Upper lobe of right lung (tissue), 1 donor: Measurements from ENCODE around the gene HIPK2. TPM values are rescaled to one million over a fixed set of nuclear protein-coding genes. Genes with fewer than 3 reads are reported as not detected.

Experiments
- ATAC-seq: fragments of 200-7000 bp; cut with Tn5 transposase; one replicate; pipeline ENCODE4 v1.9.1; 2020; ENCODE audit warnings: mild to moderate bottlenecking, moderate library complexity
- DNase-seq: peaks from one replicate; pipeline ENCODE4 v3.0.0-alpha.2; 2020
- H3K27ac ChIP-seq: fragments of 200-600 bp; one replicate; pipeline ENCODE4 v1.8.0; 2022
- H3K27me3 ChIP-seq: fragments of 200-600 bp; one replicate; pipeline ENCODE4 v1.8.0; 2022; ENCODE audit warnings: mild to moderate bottlenecking
- H3K36me3 ChIP-seq: fragments of 200-600 bp; one replicate; pipeline ENCODE4 v1.8.0; 2022
- H3K4me1 ChIP-seq: fragments of 200-600 bp; one replicate; pipeline ENCODE4 v1.8.0; 2022
- H3K4me3 ChIP-seq: fragments of 200-600 bp; one replicate; pipeline ENCODE4 v1.8.0; 2022; ENCODE audit warnings: mild to moderate bottlenecking
- H3K9me3 ChIP-seq: fragments of 200-600 bp; one replicate; pipeline ENCODE4 v1.8.0; 2022
- CTCF ChIP-seq: fragments of 200-600 bp; IDR thresholded peaks from one replicate; pipeline ENCODE4 v1.8.0; 2022; ENCODE audit warnings: antibody characterized with exemption
- intact Hi-C: fragments of 100-400 bp; cut with DNase I; formaldehyde crosslinking; loops from one replicate; pipeline ENCODE4 v1.11.0; 2022
- total RNA-seq: library from RNA; stranded (reverse); fragmentation: NEBNext Ultra II Directional; extraction: Animal tissue kit (Norgen Biotek cat#: 25700); gene quantifications from one replicate; pipeline ENCODE4 v1.2.1, GENCODE V29; 2021
- donor health status: DM: no; HTN: yes; CAD: no; lungs with severe emphysema.

The HIPK2 gene
- total RNA-seq, 1 donor from 2014 or later = 64.3 TPM

- H3K9me3 ChIP-seq = no peaks in the 10 kb centered on the region
- no peak for ATAC-seq
- DNase-seq = no peak
- H3K27me3 ChIP-seq = no peaks in the 10 kb centered on the region
- H3K36me3 ChIP-seq = peaks cover 7% of the 10 kb centered on the region
- no peak overlapping the region for H3K4me3 ChIP-seq
- intact Hi-C loops = no loop called here
- H3K4me1 ChIP-seq = peaks cover 26% of the 10 kb centered on the region
- TF ChIP-seq CTCF = no peak
- no peak overlapping the region for H3K27ac ChIP-seq
These were observed 77.9 kb downstream of the HIPK2 start for GRCh38 chr7:139699640-139700504.

GRCh38 chr7:139698844-139699243 is 79.0 kb downstream of the HIPK2 start:
- no peak for ATAC-seq
- H3K4me3 ChIP-seq = no peak overlapping the region
- TF ChIP-seq CTCF = no peak

GRCh38 chr7:139698278-139698677 is 79.5 kb downstream of the HIPK2 start:
- H3K4me1 ChIP-seq = peaks cover 24% of the 10 kb centered on the region
- H3K36me3 ChIP-seq = peaks cover 7% of the 10 kb centered on the region
- no peak for ATAC-seq
- no peak for TF ChIP-seq CTCF
- H3K4me3 ChIP-seq = no peak overlapping the region
- no peaks in the 10 kb centered on the region for H3K27me3 ChIP-seq
- intact Hi-C loops = no loop called here
- H3K9me3 ChIP-seq = no peaks in the 10 kb centered on the region
- DNase-seq = no peak
- H3K27ac ChIP-seq = no peak overlapping the region

More at GRCh38 chr7:139698844-139699243, 79.0 kb downstream of the HIPK2 start:
- DNase-seq = no peak
- Histone ChIP-seq H3K4me1 (peaks cover 26% of the 10 kb centered on the region), H3K9me3 (no peaks in the 10 kb centered on the region), H3K27me3 (no peaks in the 10 kb centered on the region), H3K36me3 (peaks cover 7% of the 10 kb centered on the region), H3K27ac (no peak overlapping the region)
- intact Hi-C loops = no loop called here

GRCh38 chr7:139697056-139697455 is 80.7 kb downstream of the HIPK2 start:
- intact Hi-C loops = no loop called here
- Histone ChIP-seq H3K4me3 (no peak overlapping the region), H3K9me3 (no peaks in the 10 kb centered on the region), H3K36me3 (peaks cover 7% of the 10 kb centered on the region), H3K4me1 (peaks cover 12% of the 10 kb centered on the region), H3K27ac (no peak overlapping the region), H3K27me3 (no peaks in the 10 kb centered on the region)
- DNase-seq (no peak), ATAC-seq (no peak)
- TF ChIP-seq CTCF = no peak

- Histone ChIP-seq H3K27me3 (no peaks in the 10 kb centered on the region), H3K27ac (no peak overlapping the region), H3K4me3 (no peak overlapping the region), H3K4me1 (peaks cover 9% of the 10 kb centered on the region), H3K36me3 (peaks cover 7% of the 10 kb centered on the region), H3K9me3 (no peaks in the 10 kb centered on the region)
- DNase-seq = no peak
- intact Hi-C loops = no loop called here
- peak; percentile 62 for ATAC-seq
- TF ChIP-seq CTCF = no peak
These were observed 81.2 kb downstream of the HIPK2 start for GRCh38 chr7:139696552-139696951.
